VCaP (cell line): ENCODE data around the gene COL4A2.
"Not testable (repeated sequence)": the region's sequence is repeated elsewhere in the genome, so short reads cannot be mapped to it uniquely, and the experiment has no call there.

Experiments
- H3K27ac ChIP-seq: fragments of 450-650 bp; 2 replicates; pipeline ENCODE4 v1.5.1; 2017
- CTCF ChIP-seq: fragments of 450-650 bp; conservative IDR thresholded peaks from 2 replicates; pipeline ENCODE4 v1.5.1; 2017; ENCODE audit warnings: mild to moderate bottlenecking, moderate library complexity

COL4A2 gene

GRCh38 chr13:110525328-110526319 lies 218.5 kb downstream of the COL4A2 start:
- peak overlapping the region; percentile 94 for H3K27ac ChIP-seq
- peak; percentile 33 for TF ChIP-seq CTCF

- H3K27ac ChIP-seq, result no peak overlapping the region; the same call in 1 of the 2 replicates
- TF ChIP-seq CTCF, result no peak
These were observed 221.3 kb downstream of the COL4A2 start for GRCh38 chr13:110528371-110528770.

- TF ChIP-seq CTCF, result no peak
- H3K27ac ChIP-seq, result no peak overlapping the region
These were observed 221.8 kb downstream of the COL4A2 start for GRCh38 chr13:110528911-110529310.

- no peak overlapping the region for H3K27ac ChIP-seq
- TF ChIP-seq CTCF, result no peak
These were observed 222.6 kb downstream of the COL4A2 start for GRCh38 chr13:110529522-110530311.

- no peak overlapping the region; the same call in 1 of the 2 replicates for H3K27ac ChIP-seq
- TF ChIP-seq CTCF, result no peak
These were observed 224.0 kb downstream of the COL4A2 start for GRCh38 chr13:110531100-110531499.

GRCh38 chr13:110531671-110532083 lies 224.6 kb downstream of the COL4A2 start:
- H3K27ac ChIP-seq, result no peak overlapping the region
- no peak for TF ChIP-seq CTCF

- H3K27ac ChIP-seq, result not testable (repeated sequence)
These were observed 225.2 kb downstream of the COL4A2 start for GRCh38 chr13:110532258-110532657.
